ENCODE measurements around the gene IL18.
"Not testable (repeated sequence)": the region's sequence is repeated elsewhere in the genome, so short reads cannot be mapped to it uniquely, and the experiment has no call there.

The IL18 gene

GRCh38 chr11:112167145-112167544 is 3.3 kb upstream of the IL18 start, which contains the start of gene TEX12:
TEX12 (plus strand) TSS chr11:112167372; CDS start chr11:112169269, 1,897 bp downstream.
- no peak for DNase-seq

GRCh38 chr11:112166562-112166961 is 2.7 kb upstream of the IL18 start:
- no peak for DNase-seq

GRCh38 chr11:112165049-112165448 is 1.2 kb upstream of the IL18 start:
- peak; percentile 74 for DNase-seq

GRCh38 chr11:112162761-112163546 is 940 bp downstream of the IL18 start:
- no peak for DNase-seq

- DNase-seq: not testable (repeated sequence)
Measured at GRCh38 chr11:112162200-112162599, 1.7 kb downstream of the IL18 start.

GRCh38 chr11:112161012-112161411 is 2.9 kb downstream of the IL18 start:
- DNase-seq: peak; percentile 69

GRCh38 chr11:112160091-112160848 is 3.6 kb downstream of the IL18 start:
- DNase-seq: peak; percentile 66

- peak; percentile 92 for DNase-seq
Measured at GRCh38 chr11:112159098-112160065, 4.5 kb downstream of the IL18 start.

- DNase-seq: peak; percentile 80
Measured at GRCh38 chr11:112156956-112157766, 6.7 kb downstream of the IL18 start.

GRCh38 chr11:112156153-112156955 is 7.5 kb downstream of the IL18 start:
- DNase-seq: no peak

GRCh38 chr11:112150517-112150916 is 13.4 kb downstream of the IL18 start:
- DNase-seq: no peak

- DNase-seq: no peak
Measured at GRCh38 chr11:112143597-112143996, 20.3 kb downstream of the IL18 start.

GRCh38 chr11:112134473-112134872 is 29.4 kb downstream of the IL18 start:
- DNase-seq: no peak

- no peak for DNase-seq
Measured at GRCh38 chr11:112132737-112133136, 31.2 kb downstream of the IL18 start.

- peak; percentile 94 for DNase-seq
Measured at GRCh38 chr11:112129656-112130055, 34.2 kb downstream of the IL18 start.

GRCh38 chr11:112128483-112129121 is 35.3 kb downstream of the IL18 start:
- DNase-seq: no peak

GRCh38 chr11:112127056-112127455 is 36.8 kb downstream of the IL18 start:
- no peak for DNase-seq

- DNase-seq: no peak
Measured at GRCh38 chr11:112123129-112123528, 40.8 kb downstream of the IL18 start.

GRCh38 chr11:112121981-112122615 is 41.8 kb downstream of the IL18 start:
- DNase-seq: no peak

GRCh38 chr11:112118176-112118575 is 45.7 kb downstream of the IL18 start:
- no peak for DNase-seq
